ENCODE results near the gene CD37. TPM values are rescaled to one million over a fixed set of nuclear protein-coding genes. Genes with fewer than 3 reads are reported as not detected.

Gene CD37
- total and polyA plus RNA-seq, 2 of the 4 experiments (the other 2 are of a cell fraction) = not detected

GRCh38 chr19:49335784-49336481 is 727 bp downstream of the CD37 start:
- Histone ChIP-seq H2BK20ac (ENCODE audit: low read depth, low read length) (no peak overlapping the region), H3K4me1 (ENCODE audit: control insufficient read depth, insufficient read depth, low read length) (no peaks in the 10 kb centered on the region), H3K18ac (ENCODE audit: low read depth, low read length) (no peak overlapping the region), H3K9ac (ENCODE audit: low read depth, low read length) (no peak overlapping the region), H3K4me2 (ENCODE audit: low read depth, low read length) (no peak overlapping the region), H3K27ac (ENCODE audit: insufficient read depth, low read length) (no peak overlapping the region), H3K23ac (ENCODE audit: low read depth, low read length) (no peak overlapping the region), H3K36me3 (ENCODE audit: control insufficient read depth, insufficient read depth, low read length) (peaks cover 13% of the 10 kb centered on the region), H2AFZ (replicated peaks; ENCODE audit: low read length, poor library complexity) (no peak overlapping the region), H4K20me1 (ENCODE audit: insufficient read depth, low read length) (peaks cover 5% of the 10 kb centered on the region; the same call in 1 of the 2 replicates), H3K56ac (ENCODE audit: extremely low read depth, insufficient read depth, low read length) (no peak overlapping the region), H3K79me1 (ENCODE audit: low read depth in 1 of 2, low read length in 2 of 2) (peaks cover 0 to 2% of the 10 kb centered on the region in 2 experiments; a peak in 1 of 4 replicates), H4K8ac (ENCODE audit: low read depth in 2 of 2, low read length in 2 of 2) (no peak overlapping the region), H3K9me3 (ENCODE audit: control insufficient read depth, insufficient read depth, low read length) (no peaks in the 10 kb centered on the region), H2BK5ac (ENCODE audit: low read depth, low read length, poor library complexity, severe bottlenecking) (no peak overlapping the region), H2AK9ac (replicated peaks; ENCODE audit: low read depth, low read length, poor library complexity) (no peak overlapping the region), H3K14ac (replicated peaks; ENCODE audit: low read depth, low read length) (no peak overlapping the region), H2BK15ac (ENCODE audit: low read depth, low read length) (no peak overlapping the region), H2AK5ac (ENCODE audit: low read depth, low read length) (no peak overlapping the region), H2BK120ac (ENCODE audit: low read depth, low read length) (no peak overlapping the region), H3K4me3 (ENCODE audit: insufficient read depth, low read depth, low read length) (no peak overlapping the region), H4K5ac (ENCODE audit: low read depth, low read length) (no peak overlapping the region), H3K27me3 (ENCODE audit: control insufficient read depth, insufficient read depth, low read length) (no peaks in the 10 kb centered on the region), H3K9me1 (ENCODE audit: insufficient read depth, low read length) (peaks cover 6% of the 10 kb centered on the region; the same call in 1 of the 2 replicates), H4K91ac (ENCODE audit: insufficient read depth, low read depth, low read length) (no peak overlapping the region), H3K4ac (ENCODE audit: low read depth, low read length) (no peak overlapping the region)
- DNase-seq (no peak), ATAC-seq (ENCODE audit: low read depth) (no peak)
- ChIA-PET POLR2A (ENCODE audit: unreplicated experiment) (interaction anchor here (0.6 kb wide), 1 partner anchor 44 kb away, joined by 10 read pairs; no protein-coding TSS in a partner anchor), CTCF (no interaction called here)
- TF ChIP-seq BHLHE40 (IDR thresholded peaks at IDR 0.05; ENCODE audit: low read depth, low read length) = no peak
- TF ChIP-seq ELK1 (IDR thresholded peaks at IDR 0.05; ENCODE audit: borderline replicate concordance, low read depth, low read length) = no peak
- TF ChIP-seq USF2 (IDR thresholded peaks at IDR 0.05; ENCODE audit: low read depth, low read length) = no peak
- no peak for TF ChIP-seq POLR2A (IDR thresholded peaks at IDR 0.05; ENCODE audit: low read depth, low read length)
- no peak for TF ChIP-seq RCOR1 (IDR thresholded peaks at IDR 0.05; ENCODE audit: insufficient replicate concordance, low read length)
- no peak for TF ChIP-seq MAZ (IDR thresholded peaks at IDR 0.05; ENCODE audit: borderline replicate concordance, low read depth, low read length)
- TF ChIP-seq FOS (IDR thresholded peaks at IDR 0.05; ENCODE audit: low read depth, low read length) = no peak
- no peak for TF ChIP-seq CEBPB (IDR thresholded peaks at IDR 0.05; ENCODE audit: low read depth, low read length)
- no peak for TF ChIP-seq MXI1 (IDR thresholded peaks at IDR 0.05; ENCODE audit: borderline replicate concordance, low read depth, low read length)
- no peak for TF ChIP-seq NFE2L2 (IDR thresholded peaks at IDR 0.05; ENCODE audit: low read depth, low read length)
- TF ChIP-seq CHD1 (IDR thresholded peaks at IDR 0.05; ENCODE audit: low read depth, low read length) = no peak
- TF ChIP-seq CTCF (conservative IDR thresholded peaks at IDR 0.05; ENCODE audit: low read depth, low read length) = no peak
- TF ChIP-seq SMC3 (IDR thresholded peaks at IDR 0.05; ENCODE audit: low read depth, low read length) = no peak
- TF ChIP-seq MAFK (IDR thresholded peaks at IDR 0.05; ENCODE audit: low read depth, low read length) = no peak
- no peak for TF ChIP-seq RAD21 (IDR thresholded peaks at IDR 0.05; ENCODE audit: low read length)
- no peak for TF ChIP-seq RFX5 (IDR thresholded peaks at IDR 0.05; ENCODE audit: low read depth, low read length)
- in situ Hi-C loops (cut with MboI; ENCODE audit: low sequenced_read_pairs) = no loop called here
- BruUV-seq (replicated peaks) = no TSS peak
- 80% methylated on average over 3 of the region's 14 CpGs; no CpG with 5 or more reads in 1 of the 2 experiments for WGBS, 2 experiments (ENCODE audit: extremely low coverage in 2 of 2, insufficient read length in 1 of 2)
- dilution Hi-C loops (cut with HindIII; ENCODE audit: low sequenced_read_pairs, unreplicated experiment) = no loop called here
- intact Hi-C loops (cut with micrococcal nuclease) = no loop called here
